Measurements from ENCODE around the gene PARVA.

DNA sequence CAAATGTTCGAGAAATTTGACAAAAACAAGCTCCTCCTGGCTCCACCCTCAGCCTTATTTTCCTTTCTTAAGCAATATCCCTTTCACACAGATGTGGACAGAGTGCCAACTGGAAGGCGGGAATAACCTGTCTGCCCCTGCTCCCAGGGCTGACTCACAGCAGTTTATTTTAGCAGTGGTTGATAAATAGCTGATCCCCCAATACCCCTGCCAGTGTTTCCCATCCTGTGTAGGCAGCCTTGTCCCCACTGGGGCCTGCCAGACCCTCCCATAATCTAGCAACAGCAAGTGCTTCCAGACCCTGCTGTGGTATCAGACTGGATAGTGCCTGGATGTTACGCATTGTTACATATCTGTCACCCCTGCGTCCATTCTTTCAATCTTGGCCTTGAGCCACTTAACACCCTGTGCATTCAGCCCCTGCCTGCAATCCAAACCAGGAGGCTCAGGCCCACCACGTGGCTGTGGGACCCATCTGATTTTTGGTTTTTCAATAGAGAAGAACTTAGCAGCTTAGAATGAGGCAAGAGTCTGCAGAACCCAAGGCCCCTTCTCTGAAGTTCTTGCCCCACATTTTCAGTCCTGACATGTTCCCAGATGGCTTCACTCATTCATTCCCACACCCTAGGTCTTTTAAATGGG is 53.7 kb downstream of the PARVA start:
- TF ChIP-seq POLR2AphosphoS5 (IDR thresholded peaks at IDR 0.05; ENCODE audit: low read depth, low read length) (no peak), FOSL1 (IDR thresholded peaks at IDR 0.05; ENCODE audit: insufficient read depth, low read depth, low read length) (no peak), SUZ12 (IDR thresholded peaks at IDR 0.05; ENCODE audit: low read length) (no peak)
- TF ChIP-seq, protein P1, sequence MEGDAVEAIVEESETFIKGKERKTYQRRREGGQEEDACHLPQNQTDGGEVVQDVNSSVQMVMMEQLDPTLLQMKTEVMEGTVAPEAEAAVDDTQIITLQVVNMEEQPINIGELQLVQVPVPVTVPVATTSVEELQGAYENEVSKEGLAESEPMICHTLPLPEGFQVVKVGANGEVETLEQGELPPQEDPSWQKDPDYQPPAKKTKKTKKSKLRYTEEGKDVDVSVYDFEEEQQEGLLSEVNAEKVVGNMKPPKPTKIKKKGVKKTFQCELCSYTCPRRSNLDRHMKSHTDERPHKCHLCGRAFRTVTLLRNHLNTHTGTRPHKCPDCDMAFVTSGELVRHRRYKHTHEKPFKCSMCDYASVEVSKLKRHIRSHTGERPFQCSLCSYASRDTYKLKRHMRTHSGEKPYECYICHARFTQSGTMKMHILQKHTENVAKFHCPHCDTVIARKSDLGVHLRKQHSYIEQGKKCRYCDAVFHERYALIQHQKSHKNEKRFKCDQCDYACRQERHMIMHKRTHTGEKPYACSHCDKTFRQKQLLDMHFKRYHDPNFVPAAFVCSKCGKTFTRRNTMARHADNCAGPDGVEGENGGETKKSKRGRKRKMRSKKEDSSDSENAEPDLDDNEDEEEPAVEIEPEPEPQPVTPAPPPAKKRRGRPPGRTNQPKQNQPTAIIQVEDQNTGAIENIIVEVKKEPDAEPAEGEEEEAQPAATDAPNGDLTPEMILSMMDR (IDR thresholded peaks at IDR 0.05; ENCODE audit: control extremely low read depth in 1 of 3, insufficient read depth in 1 of 3, low read depth in 1 of 3, low read length in 3 of 3): no peak

Measured in H1 (cell line).